K562 (cell line): ENCODE measurements around the gene PPT1. TPM values are rescaled to one million over a fixed set of nuclear protein-coding genes. Genes with fewer than 3 reads are reported as not detected.

ENCODE experiments used
- ATAC-seq: fragments of 200-7000 bp; cut with Tn5 transposase; 3 replicates; pipeline ENCODE4 v1.9.1; 2020; ENCODE audit warnings: moderate library complexity
- BruUV-seq: library from RNA; stranded (reverse); fragments of 400-500 nt; replicated peaks from 2 replicates; lab custom pipeline; 2021; lab: Mats Ljungman, UMichigan
- CTCF ChIA-PET: fragments of 300-600 bp; formaldehyde crosslinking; extraction: SDS; loops from one replicate; lab custom pipeline; 2021; ENCODE audit warnings: low intra/inter-chr PET ratio; lab: Yijun Ruan, JAX
- POLR2A ChIA-PET: fragments of 300-600, 350-650 bp; sonication (Branson Sonifier 250); formaldehyde crosslinking; extraction: SDS; loops from one replicate; lab custom pipeline; 2021; ENCODE audit warnings: antibody characterized with exemption, inconsistent platforms; lab: Yijun Ruan, JAX
- DNase-seq, 4 experiments: peaks; one replicate each; pipeline versions ENCODE4 v3.0.0 to v3.0.0-alpha.2; 2011 to 2018; ENCODE audit warnings: low spot score in 3 of 4, mixed read lengths in 3 of 4; ENCODE audit errors: extremely low read depth in 1 of 4
- FAIRE-seq: peaks from 2 replicates; lab custom pipeline; 2011; peaks lifted over from hg19 to GRCh38; lab: Jason Lieb, UNC
- H2AFZ ChIP-seq: 2 replicates; pipeline ENCODE4 v1.6.0; 2011; ENCODE audit warnings: low read depth, low read length, control low read depth, inconsistent platforms
- H3K27ac ChIP-seq: fragments of 200-600 bp; 3 replicates; pipeline ENCODE4 v1.8.0; 2011; ENCODE audit warnings: low read depth, mild to moderate bottlenecking, control low read depth, inconsistent platforms, low read length, moderate library complexity, mixed read lengths; ENCODE audit errors: extremely low read depth
- H3K27me3 ChIP-seq, 2 experiments: fragments of 300-600 bp in 1 of 2; 2 replicates in 1 of 2; 3 replicates in 1 of 2; pipeline versions ENCODE4 v1.6.0 to v1.8.0; 2011; ENCODE audit warnings: inconsistent platforms in 2 of 2, low read length in 2 of 2, mild to moderate bottlenecking in 1 of 2, mixed read lengths in 1 of 2, moderate library complexity in 1 of 2; ENCODE audit not compliant: control insufficient read depth in 2 of 2, insufficient read depth in 2 of 2
- H3K36me3 ChIP-seq: fragments of 300-600 bp; 3 replicates; pipeline ENCODE4 v1.8.0; 2011; ENCODE audit warnings: mild to moderate bottlenecking, low read length, inconsistent platforms; ENCODE audit not compliant: control insufficient read depth, insufficient read depth
- H3K4me1 ChIP-seq, 2 experiments: fragments of 200-600 bp in 1 of 2; replicated peaks in 1 of 2; 2 replicates in 1 of 2; 3 replicates in 1 of 2; pipeline versions ENCODE4 v1.5.1 to v1.8.0; 2011; ENCODE audit warnings: inconsistent platforms in 2 of 2, low read length in 2 of 2, mild to moderate bottlenecking in 1 of 2, mixed read lengths in 1 of 2, moderate library complexity in 1 of 2; ENCODE audit not compliant: control insufficient read depth in 2 of 2, insufficient read depth in 2 of 2
- H3K4me2 ChIP-seq: 2 replicates; pipeline ENCODE4 v1.6.1; 2011; ENCODE audit warnings: low read length, control low read depth, inconsistent platforms, mixed read lengths; ENCODE audit not compliant: insufficient read depth
- H3K4me3 ChIP-seq: fragments of 200-600 bp; sonication (generic), shearing (Covaris generic); 2 replicates; pipeline ENCODE4 v1.5.1; 2016; ENCODE audit warnings: control low read depth, inconsistent platforms
- H3K79me2 ChIP-seq: fragments of 200-600 bp; 3 replicates; pipeline ENCODE4 v1.8.0; 2011; ENCODE audit warnings: low read length, inconsistent platforms; ENCODE audit not compliant: control insufficient read depth, insufficient read depth
- H3K9ac ChIP-seq, 2 experiments: 2 replicates each; pipeline versions ENCODE4 v1.6.0 to v1.6.1; 2011; ENCODE audit warnings: low read depth in 2 of 2, low read length in 2 of 2, control low read depth in 1 of 2, inconsistent platforms in 1 of 2, mild to moderate bottlenecking in 1 of 2, mixed read lengths in 1 of 2; ENCODE audit not compliant: insufficient read depth in 1 of 2
- H3K9me1 ChIP-seq: one replicate; pipeline ENCODE4 v1.6.0; 2011; ENCODE audit warnings: inconsistent platforms, mild to moderate bottlenecking, low read length, moderate library complexity; ENCODE audit not compliant: control insufficient read depth, insufficient read depth
- H3K9me3 ChIP-seq: replicated peaks from 2 replicates; pipeline ENCODE4 v1.5.1; 2011; ENCODE audit warnings: low read depth, low read length, inconsistent platforms; ENCODE audit not compliant: control insufficient read depth, insufficient read depth
- H4K20me1 ChIP-seq: replicated peaks from 2 replicates; pipeline ENCODE4 v1.6.1; 2011; ENCODE audit warnings: low read length, inconsistent platforms, mixed read lengths; ENCODE audit not compliant: control insufficient read depth, insufficient read depth
- CBFA2T3 ChIP-seq: fragments of 450-650 bp; IDR thresholded peaks from 2 replicates; pipeline ENCODE4 v1.6.1; 2017
- CEBPG ChIP-seq, 3 experiments: fragments of 200-800 bp in 1 of 3; sonication (Bioruptor generic) in 1 of 3; sonication (generic) in 1 of 3; formaldehyde crosslinking in 1 of 3; IDR thresholded peaks in 2 of 3; conservative IDR thresholded peaks in 1 of 3; 2 replicates each; pipeline versions ENCODE4 v1.6.1 to v1.8.0; 2016 to 2022; ENCODE audit warnings: missing compliant biosample characterization in 2 of 3, missing genetic modification characterization in 2 of 3, mild to moderate bottlenecking in 1 of 3, missing genetic modification reagents in 1 of 3
- DIDO1 ChIP-seq: fragments of 450-650 bp; IDR thresholded peaks from 2 replicates; pipeline ENCODE4 v1.6.1; 2016; ENCODE audit warnings: low read depth, missing biosample characterization, missing genetic modification characterization
- HIVEP1 ChIP-seq: fragments of 250-450 bp; sonication (Bioruptor Pico); IDR thresholded peaks from 2 replicates; pipeline ENCODE4 v1.4.0; 2020; ENCODE audit warnings: mild to moderate bottlenecking
- HSF4 ChIP-seq: fragments of 250-450 bp; sonication (Bioruptor Pico); IDR thresholded peaks from 2 replicates; pipeline ENCODE4 v2.1.2; 2022; ENCODE audit warnings: mild to moderate bottlenecking, moderate library complexity, borderline replicate concordance
- MEF2D ChIP-seq: conservative IDR thresholded peaks from 2 replicates; pipeline ENCODE4 v1.6.1; 2016; ENCODE audit warnings: low read depth, missing genetic modification characterization, missing compliant biosample characterization
- NR2F6 ChIP-seq: fragments of 450-650 bp; formaldehyde crosslinking; IDR thresholded peaks from 2 replicates; pipeline ENCODE4 v1.4.0; 2020; ENCODE audit warnings: mild to moderate bottlenecking
- RFX5 ChIP-seq: IDR thresholded peaks from 2 replicates; pipeline ENCODE4 v1.6.1; 2011; ENCODE audit warnings: low read depth, mild to moderate bottlenecking, improper control_type of control experiment, low read length
- ZNF316 ChIP-seq: fragments of 450-650 bp; IDR thresholded peaks from 2 replicates; pipeline ENCODE4 v1.6.1; 2016
- ZNF57 ChIP-seq: fragments of 450-650 bp; formaldehyde crosslinking; IDR thresholded peaks from 2 replicates; pipeline ENCODE4 v1.4.0; 2020; ENCODE audit warnings: mild to moderate bottlenecking, moderate library complexity
- WGBS: fragments of 100-300 bp; shearing (Covaris generic); methylation state at CpG from one replicate; pipeline ENCODE4 v1.1.6; 2016; ENCODE audit warnings: low coverage, mixed read lengths; ENCODE audit not compliant: insufficient coverage; ENCODE audit errors: missing lambda C conversion rate; 5-methylcytosine and 5-hydroxymethylcytosine counted together
- in situ Hi-C: fragments of 300-500 bp; cut with MboI; formaldehyde crosslinking; loops from 4 replicates; pipeline ENCODE4 v1.15.0; 2018; ENCODE audit warnings: inconsistent platforms, mixed read lengths
- intact Hi-C: fragments of 100-400 bp; cut with micrococcal nuclease; formaldehyde crosslinking; loops from 2 replicates; pipeline ENCODE4 v1.14.2; 2022
- polyA plus RNA-seq, 8 experiments: library from polyadenylated mRNA; depleted of rRNA in 4 of 8; stranded (reverse) in 5 of 8; unstranded in 3 of 8; fragments of >200 nt; fragmentation: Nextera tagmentation in 2 of 8; fragmentation: Illumina TruSeq in 1 of 8; extraction: Ambion mirVana in 2 of 8; extraction: Trizol in 1 of 8; gene quantifications; 2 replicates each; pipeline versions ENCODE4 v1.2.1 to v1.2.3, GENCODE V29; 2011 to 2014; ENCODE audit warnings: inconsistent platforms in 1 of 8, missing spikeins in 1 of 8
- total RNA-seq, 7 experiments: library from RNA; depleted of rRNA in 6 of 7; stranded (reverse); fragments of >200 nt in 6 of 7; fragmentation: Illumina TruSeq in 2 of 7; extraction: Trizol in 2 of 7; gene quantifications; 2 replicates each; pipeline versions ENCODE4 v1.2.1 to v1.2.3, GENCODE V29; 2011 to 2021; ENCODE audit warnings: low replicate concordance in 1 of 7
- TF ChIP-seq, protein P1 (sequence below), 2 experiments: fragments of 450-650 bp; formaldehyde crosslinking in 1 of 2; IDR thresholded peaks; 2 replicates each; pipeline versions ENCODE4 v1.4.0 to v1.6.1; 2014 to 2020; ENCODE audit warnings: mild to moderate bottlenecking in 2 of 2, borderline replicate concordance in 1 of 2, low read depth in 1 of 2
- TF ChIP-seq, protein P2 (sequence below): IDR thresholded peaks from 2 replicates; pipeline ENCODE4 v1.6.1; 2016; ENCODE audit warnings: missing genetic modification characterization, missing compliant biosample characterization

Gene PPT1
- total and polyA plus RNA-seq, 9 of the 15 experiments (the other 6 are each of a cell fraction or from before 2014, with no cell fraction given), result 72.2 to 285 (median 143) TPM

DNA sequence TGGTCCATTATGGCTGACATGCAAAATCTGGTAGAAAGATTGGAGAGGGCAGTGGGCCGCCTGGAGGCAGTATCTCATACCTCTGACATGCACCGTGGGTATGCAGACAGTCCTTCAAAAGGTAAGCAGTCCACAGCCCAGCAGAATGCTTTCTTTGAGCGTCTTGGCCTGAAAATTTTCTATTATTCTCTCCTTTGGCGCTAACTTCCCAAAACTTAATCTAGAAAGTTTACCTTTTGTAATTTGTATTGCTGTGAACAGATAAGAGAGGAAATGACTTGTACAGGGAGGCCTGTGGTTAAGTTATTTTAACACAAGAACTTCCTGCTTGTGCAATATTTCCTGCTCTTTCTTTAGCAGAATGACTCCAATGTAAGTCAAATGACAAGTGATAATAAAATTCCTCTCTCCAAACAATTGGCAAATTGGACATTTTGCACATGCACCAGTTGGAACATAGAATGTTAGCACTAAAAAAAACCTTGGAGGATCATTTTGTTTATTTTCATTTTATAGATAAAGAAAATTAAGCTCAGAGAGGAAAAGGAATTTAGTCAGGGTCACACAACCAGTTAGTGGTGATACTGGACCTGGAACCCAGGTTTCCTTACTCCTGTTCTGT is 37.6 kb downstream of the PPT1 start:
- H3K27ac ChIP-seq, result peak overlapping the region; percentile 92
- peak; percentile 84 for TF ChIP-seq CBFA2T3
- TF ChIP-seq DIDO1 (tag), result no peak
- no peak for TF ChIP-seq ZNF316
- TF ChIP-seq, protein P1, sequence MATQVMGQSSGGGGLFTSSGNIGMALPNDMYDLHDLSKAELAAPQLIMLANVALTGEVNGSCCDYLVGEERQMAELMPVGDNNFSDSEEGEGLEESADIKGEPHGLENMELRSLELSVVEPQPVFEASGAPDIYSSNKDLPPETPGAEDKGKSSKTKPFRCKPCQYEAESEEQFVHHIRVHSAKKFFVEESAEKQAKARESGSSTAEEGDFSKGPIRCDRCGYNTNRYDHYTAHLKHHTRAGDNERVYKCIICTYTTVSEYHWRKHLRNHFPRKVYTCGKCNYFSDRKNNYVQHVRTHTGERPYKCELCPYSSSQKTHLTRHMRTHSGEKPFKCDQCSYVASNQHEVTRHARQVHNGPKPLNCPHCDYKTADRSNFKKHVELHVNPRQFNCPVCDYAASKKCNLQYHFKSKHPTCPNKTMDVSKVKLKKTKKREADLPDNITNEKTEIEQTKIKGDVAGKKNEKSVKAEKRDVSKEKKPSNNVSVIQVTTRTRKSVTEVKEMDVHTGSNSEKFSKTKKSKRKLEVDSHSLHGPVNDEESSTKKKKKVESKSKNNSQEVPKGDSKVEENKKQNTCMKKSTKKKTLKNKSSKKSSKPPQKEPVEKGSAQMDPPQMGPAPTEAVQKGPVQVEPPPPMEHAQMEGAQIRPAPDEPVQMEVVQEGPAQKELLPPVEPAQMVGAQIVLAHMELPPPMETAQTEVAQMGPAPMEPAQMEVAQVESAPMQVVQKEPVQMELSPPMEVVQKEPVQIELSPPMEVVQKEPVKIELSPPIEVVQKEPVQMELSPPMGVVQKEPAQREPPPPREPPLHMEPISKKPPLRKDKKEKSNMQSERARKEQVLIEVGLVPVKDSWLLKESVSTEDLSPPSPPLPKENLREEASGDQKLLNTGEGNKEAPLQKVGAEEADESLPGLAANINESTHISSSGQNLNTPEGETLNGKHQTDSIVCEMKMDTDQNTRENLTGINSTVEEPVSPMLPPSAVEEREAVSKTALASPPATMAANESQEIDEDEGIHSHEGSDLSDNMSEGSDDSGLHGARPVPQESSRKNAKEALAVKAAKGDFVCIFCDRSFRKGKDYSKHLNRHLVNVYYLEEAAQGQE (IDR thresholded peaks at IDR 0.05; ENCODE audit: borderline replicate concordance), result no peak
- TF ChIP-seq, protein P1 (CRISPR knock-in tag; IDR thresholded peaks at IDR 0.05; ENCODE audit: low read depth), result no peak
- TF ChIP-seq RFX5, result no peak
- TF ChIP-seq CEBPG (CRISPR knock-in tag; IDR thresholded peaks at IDR 0.05), result peak; percentile 87; the same call in 1 of the 2 replicates
- peak; percentile 95 to 96 for TF ChIP-seq CEBPG (tag; conservative IDR thresholded peaks at IDR 0.05 in 1 of 2, IDR thresholded peaks at IDR 0.05 in 1 of 2)
- no peak for TF ChIP-seq ZNF57 (CRISPR knock-in tag)
- peak; percentile 50; the same call in 1 of the 2 replicates for TF ChIP-seq MEF2D
- TF ChIP-seq, protein P2, sequence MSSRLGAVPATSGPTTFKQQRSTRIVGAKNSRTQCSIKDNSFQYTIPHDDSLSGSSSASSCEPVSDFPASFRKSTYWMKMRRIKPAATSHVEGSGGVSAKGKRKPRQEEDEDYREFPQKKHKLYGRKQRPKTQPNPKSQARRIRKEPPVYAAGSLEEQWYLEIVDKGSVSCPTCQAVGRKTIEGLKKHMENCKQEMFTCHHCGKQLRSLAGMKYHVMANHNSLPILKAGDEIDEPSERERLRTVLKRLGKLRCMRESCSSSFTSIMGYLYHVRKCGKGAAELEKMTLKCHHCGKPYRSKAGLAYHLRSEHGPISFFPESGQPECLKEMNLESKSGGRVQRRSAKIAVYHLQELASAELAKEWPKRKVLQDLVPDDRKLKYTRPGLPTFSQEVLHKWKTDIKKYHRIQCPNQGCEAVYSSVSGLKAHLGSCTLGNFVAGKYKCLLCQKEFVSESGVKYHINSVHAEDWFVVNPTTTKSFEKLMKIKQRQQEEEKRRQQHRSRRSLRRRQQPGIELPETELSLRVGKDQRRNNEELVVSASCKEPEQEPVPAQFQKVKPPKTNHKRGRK (tag), result no peak
- TF ChIP-seq HSF4 (CRISPR knock-in tag), result no peak
- TF ChIP-seq HIVEP1 (CRISPR knock-in tag), result no peak
- no peak for TF ChIP-seq NR2F6 (CRISPR knock-in tag)

More for the DNA sequence above, 37.6 kb downstream of the PPT1 start:
- WGBS, result 2% methylated on average over 4 of the region's 4 CpGs
- intact Hi-C loops, result no loop called here
- ATAC-seq (peak; percentile 65), DNase-seq (peak; percentile 36 to 65 (median 46)), FAIRE-seq (no peak)
- H3K4me1 ChIP-seq, result peaks cover 24 to 69% of the 10 kb centered on the region in 2 experiments
- H3K9me1 ChIP-seq, result no peaks in the 10 kb centered on the region
- H3K9me3 ChIP-seq, result no peaks in the 10 kb centered on the region
- no peak overlapping the region for H3K4me3 ChIP-seq
- no peaks in the 10 kb centered on the region for H4K20me1 ChIP-seq
- H3K79me2 ChIP-seq, result peaks cover 69% of the 10 kb centered on the region
- H3K36me3 ChIP-seq, result peaks cover 61% of the 10 kb centered on the region
- in situ Hi-C loops, result no loop called here
- peak overlapping the region; percentile 61 for H3K4me2 ChIP-seq
- POLR2A ChIA-PET, result interaction anchor here (0.6 to 6.2 kb wide), 7 partner anchors 9 to 274 kb away, joined by 3 to 64 read pairs (median 5); partner anchors contain the start of gene CAP1
- H3K9ac ChIP-seq, result peak overlapping the region in 1 of 2 experiments; percentile 58; a peak in 2 of 4 replicates
- H3K27me3 ChIP-seq, result no peaks in the 10 kb centered on the region; a peak in 1 of 5 replicates
- CTCF ChIA-PET, result no interaction called here
- no peak overlapping the region for H2AFZ ChIP-seq
- BruUV-seq, result no TSS peak
